Caki2 (cell line): ENCODE measurements around the gene DES. TPM values are rescaled to one million over a fixed set of nuclear protein-coding genes. Genes with fewer than 3 reads are reported as not detected.

Experiments used
- DNase-seq: peaks from one replicate; pipeline ENCODE4 v3.0.0-alpha.2; 2015; ENCODE audit warnings: low read depth
- in situ Hi-C: cut with HindIII; loops from 2 replicates; pipeline ENCODE4 v1.10.0; 2016; ENCODE audit warnings: low sequenced_read_pairs, low pct_unique_long_range_greater_than_20kb, mixed read lengths
- total RNA-seq: library from RNA; depleted of rRNA; stranded (reverse); fragments of >200 nt; shearing (Covaris generic); gene quantifications from 2 replicates; pipeline ENCODE4 v1.2.3, GENCODE V29; 2014; ENCODE audit warnings: low replicate concordance

The DES gene
- total RNA-seq, 1 experiment from 2014 or later = 4.9 TPM

DNA sequence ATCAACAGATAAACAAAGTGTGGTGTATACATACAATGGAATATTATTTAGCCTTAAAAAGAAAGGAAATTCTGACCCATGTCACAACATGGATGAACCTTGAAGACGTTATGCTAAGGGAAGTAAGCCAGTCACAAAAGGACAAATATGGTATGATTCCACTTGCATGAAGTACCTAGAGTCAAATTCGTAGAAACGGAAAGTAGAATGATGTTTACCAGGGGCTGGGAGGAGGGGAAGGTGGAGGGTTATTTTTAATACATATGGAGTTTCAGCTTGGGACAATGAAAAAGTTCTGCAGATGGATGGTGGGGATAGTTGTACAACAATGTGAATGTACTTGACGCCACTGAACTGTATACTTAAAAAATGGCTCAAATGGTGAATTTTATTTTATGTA is 3.3 kb upstream of the DES start:
- no peak for DNase-seq
- in situ Hi-C loops = no loop called here

DNA sequence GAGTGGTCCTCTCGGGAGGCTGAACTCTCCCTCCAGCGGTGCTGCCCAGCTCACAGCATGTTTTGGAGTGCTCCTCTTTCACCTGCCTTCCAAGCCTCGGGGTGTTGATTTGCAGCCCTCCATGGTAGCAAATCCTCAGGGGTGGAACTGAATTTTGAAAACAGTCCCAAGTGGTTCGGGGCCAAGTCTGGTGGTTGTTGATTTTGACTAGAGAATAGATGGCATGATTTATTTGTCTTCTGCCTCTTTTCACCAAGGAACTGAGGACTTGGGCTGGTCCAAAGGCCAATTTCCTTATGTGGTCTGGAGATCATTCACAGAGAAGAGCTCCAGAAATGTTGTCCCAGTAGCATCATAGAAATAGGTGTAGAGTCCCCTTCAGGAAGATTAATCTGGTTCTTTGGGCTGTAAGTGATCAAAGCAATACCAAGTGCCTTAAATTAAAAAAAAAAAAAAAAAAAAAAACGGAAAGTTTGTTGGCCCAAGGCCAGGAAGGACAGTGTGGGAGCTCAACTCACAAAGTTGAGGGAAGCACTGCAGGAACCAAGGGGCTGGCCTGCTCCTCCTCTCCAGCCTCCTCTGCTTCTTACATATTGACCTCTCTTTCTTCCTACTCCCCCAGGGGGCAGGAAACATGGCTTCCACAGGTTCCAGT is 2.5 kb upstream of the DES start:
- DNase-seq = no peak
- in situ Hi-C loops = no loop called here

DNA sequence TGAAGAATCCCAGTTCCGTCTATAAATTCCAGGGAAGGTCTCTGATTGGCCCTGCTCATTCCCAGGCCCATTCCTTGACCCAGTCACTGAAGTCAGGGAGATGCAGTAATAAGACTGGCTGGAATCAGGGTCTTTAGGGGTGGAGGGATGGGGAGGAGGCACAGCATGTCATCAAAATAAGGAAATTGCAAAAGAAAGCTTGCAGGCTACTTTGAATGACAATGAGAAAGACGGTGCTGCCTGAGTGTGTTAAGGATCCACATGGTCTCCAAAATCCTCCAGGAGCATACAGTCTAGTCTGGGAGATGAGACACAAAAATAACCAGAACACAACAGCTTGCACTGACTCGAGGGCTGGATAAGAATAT is 2.0 kb upstream of the DES start:
- DNase-seq = no peak
- in situ Hi-C loops = no loop called here

DNA sequence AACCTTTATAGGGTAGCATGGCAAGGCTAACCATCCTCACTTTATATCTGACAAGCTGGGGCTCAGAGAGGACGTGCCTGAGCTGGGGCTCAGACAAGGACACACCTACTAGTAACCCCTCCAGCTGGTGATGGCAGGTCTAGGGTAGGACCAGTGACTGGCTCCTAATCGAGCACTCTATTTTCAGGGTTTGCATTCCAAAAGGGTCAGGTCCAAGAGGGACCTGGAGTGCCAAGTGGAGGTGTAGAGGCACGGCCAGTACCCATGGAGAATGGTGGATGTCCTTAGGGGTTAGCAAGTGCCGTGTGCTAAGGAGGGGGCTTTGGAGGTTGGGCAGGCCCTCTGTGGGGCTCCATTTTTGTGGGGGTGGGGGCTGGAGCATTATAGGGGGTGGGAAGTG is 1.2 kb upstream of the DES start:
- DNase-seq = no peak
- in situ Hi-C loops = no loop called here

DNA sequence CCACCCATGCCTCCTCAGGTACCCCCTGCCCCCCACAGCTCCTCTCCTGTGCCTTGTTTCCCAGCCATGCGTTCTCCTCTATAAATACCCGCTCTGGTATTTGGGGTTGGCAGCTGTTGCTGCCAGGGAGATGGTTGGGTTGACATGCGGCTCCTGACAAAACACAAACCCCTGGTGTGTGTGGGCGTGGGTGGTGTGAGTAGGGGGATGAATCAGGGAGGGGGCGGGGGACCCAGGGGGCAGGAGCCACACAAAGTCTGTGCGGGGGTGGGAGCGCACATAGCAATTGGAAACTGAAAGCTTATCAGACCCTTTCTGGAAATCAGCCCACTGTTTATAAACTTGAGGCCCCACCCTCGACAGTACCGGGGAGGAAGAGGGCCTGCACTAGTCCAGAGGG is 803 bp upstream of the DES start:
- DNase-seq = no peak
- in situ Hi-C loops = no loop called here

DNA sequence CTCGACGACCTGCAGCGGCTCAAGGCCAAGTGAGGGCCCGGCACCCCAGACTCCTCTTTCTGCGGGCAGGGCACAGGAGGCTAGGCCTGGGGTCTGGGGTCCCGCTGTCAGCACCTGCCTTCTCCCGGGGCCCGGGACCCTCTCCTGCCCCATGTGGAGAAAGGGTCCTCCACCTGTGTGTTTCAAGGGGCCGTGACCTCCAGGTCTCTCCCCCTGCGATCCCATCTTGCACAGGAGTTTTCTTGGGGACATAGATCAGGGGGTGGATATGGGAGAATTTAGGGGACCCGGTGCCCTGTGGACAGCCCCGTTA is 791 bp downstream of the DES start:
- in situ Hi-C loops = no loop called here
- DNase-seq = no peak

DNA sequence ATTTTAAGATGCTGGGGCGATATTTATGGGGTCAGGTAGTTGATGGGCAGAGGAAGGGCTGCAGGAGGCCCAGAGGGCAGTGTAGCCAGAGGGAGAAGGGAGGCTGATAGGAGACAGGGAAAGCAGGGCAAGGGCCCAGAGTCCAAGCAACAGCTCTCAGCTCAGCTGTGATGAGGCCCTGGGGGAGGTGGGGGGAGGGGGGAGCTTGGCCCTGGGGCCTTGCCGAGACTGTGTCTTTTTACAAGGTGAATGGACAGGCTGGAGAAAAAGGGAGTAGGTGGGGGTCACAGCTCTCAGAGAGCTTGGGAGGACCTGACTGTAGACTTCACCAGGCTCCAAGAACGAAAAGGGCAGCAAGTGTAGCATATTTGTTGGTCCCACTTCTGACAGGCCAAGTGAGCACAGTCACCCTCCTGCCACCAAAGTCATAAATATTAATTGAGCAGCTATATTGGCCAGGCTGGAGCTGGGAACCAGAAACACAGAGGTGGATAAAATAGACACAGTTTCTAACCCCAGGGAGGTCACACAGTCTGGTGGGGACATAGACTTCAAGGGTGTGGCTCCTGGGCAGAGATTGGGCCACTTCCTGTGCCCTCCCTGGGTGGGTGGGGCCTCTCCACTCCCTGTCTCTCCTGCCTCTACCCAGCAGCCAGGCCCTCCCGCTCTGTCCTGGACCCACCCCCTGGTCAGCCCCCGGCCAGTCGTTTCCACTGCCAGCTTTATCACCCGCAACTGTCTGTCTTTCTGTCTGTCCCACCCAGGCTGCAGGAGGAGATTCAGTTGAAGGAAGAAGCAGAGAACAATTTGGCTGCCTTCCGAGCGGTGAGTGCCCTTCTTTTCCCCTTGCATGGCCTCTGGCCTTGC is 1.4 kb downstream of the DES start:
- DNase-seq = no peak
- in situ Hi-C loops = no loop called here

DNA sequence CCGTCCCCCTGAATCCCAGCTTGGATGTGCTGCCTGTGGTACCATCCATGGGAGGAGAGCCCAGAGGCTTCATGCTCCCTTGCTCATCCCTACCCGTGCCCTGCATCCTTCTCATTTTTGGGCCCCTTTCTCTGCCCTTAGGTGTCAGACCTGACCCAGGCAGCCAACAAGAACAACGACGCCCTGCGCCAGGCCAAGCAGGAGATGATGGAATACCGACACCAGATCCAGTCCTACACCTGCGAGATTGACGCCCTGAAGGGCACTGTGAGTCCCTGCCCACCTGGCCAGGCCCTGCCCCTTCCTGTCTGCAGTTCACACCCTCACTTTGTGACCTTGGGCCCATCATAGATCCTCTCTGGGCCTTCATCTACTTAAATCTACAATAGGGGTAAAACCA is 2.5 kb downstream of the DES start:
- in situ Hi-C loops = no loop called here
- no peak for DNase-seq

DNA sequence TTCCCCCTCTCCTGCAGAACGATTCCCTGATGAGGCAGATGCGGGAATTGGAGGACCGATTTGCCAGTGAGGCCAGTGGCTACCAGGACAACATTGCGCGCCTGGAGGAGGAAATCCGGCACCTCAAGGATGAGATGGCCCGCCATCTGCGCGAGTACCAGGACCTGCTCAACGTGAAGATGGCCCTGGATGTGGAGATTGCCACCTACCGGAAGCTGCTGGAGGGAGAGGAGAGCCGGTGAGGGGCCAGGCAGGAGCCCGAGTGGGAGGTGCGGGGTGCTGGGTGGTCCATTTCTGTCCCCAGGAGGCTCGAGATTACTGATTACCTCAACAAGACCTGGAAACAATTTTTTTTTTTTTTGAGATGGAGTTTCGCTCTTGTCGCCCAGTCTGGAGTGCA is 3.1 kb downstream of the DES start:
- no peak for DNase-seq
- in situ Hi-C loops = no loop called here

DNA sequence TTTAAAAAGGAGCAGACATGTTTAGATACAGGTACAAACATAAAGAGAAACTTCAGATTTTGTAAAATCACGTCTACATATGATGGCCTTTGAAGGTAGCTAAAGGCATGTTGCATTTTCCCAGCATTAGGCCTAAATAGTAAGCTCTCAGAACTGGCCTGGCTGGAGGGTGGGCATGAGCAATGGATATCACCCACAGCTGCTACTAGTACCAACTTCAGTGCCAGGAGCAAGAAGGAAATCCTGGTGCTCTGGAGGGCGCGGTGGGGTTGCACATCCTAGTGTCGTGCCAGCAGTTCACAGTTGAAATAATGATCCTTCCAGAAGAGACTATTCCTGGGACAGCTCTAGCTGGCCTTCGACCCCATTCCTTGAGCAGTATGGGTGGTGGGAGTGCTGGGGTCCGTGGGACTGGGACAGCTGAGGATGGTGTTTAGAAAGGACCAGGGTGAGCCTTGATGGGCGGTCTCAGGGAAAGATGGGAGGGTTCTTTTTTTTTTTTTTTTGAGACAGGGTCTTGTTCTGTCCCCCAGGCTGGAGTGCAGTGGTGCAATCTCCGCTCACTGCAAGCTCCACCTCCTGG is 4.9 kb downstream of the DES start:
- in situ Hi-C loops = no loop called here
- DNase-seq = no peak

DNA sequence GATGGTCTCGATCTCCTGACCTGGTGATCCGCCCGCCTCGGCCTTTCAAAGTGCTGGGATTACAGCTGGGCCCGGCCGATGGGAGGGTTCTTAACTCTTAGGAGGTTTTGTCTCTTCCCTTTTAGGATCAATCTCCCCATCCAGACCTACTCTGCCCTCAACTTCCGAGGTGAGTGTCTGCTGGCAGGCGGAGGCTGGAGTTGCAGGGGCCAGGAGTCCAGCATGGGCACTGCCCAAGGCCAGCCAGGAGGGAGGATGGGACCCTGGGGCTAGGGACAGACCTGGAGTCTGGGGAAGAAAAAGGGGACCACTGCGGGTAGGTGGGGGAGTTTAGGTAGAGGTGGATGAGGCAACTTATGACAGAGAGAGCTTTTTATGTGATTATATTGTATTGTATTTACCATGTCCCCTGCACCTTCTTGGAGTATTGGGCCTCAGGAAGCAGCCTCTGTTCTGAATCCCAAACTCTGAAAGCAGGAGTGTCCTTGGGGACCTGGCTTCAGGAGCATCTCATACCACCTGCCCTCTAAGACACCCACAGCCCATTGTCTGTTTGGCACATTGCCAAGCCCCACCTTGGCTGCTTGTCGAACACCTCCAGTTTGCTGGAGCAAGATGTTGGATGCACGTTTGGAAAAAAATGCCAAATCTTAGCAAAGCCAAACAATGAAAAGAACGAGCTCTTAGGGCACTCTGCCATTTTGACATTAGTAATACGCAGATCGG is 5.6 kb downstream of the DES start:
- no peak for DNase-seq
- in situ Hi-C loops = no loop called here

DNA sequence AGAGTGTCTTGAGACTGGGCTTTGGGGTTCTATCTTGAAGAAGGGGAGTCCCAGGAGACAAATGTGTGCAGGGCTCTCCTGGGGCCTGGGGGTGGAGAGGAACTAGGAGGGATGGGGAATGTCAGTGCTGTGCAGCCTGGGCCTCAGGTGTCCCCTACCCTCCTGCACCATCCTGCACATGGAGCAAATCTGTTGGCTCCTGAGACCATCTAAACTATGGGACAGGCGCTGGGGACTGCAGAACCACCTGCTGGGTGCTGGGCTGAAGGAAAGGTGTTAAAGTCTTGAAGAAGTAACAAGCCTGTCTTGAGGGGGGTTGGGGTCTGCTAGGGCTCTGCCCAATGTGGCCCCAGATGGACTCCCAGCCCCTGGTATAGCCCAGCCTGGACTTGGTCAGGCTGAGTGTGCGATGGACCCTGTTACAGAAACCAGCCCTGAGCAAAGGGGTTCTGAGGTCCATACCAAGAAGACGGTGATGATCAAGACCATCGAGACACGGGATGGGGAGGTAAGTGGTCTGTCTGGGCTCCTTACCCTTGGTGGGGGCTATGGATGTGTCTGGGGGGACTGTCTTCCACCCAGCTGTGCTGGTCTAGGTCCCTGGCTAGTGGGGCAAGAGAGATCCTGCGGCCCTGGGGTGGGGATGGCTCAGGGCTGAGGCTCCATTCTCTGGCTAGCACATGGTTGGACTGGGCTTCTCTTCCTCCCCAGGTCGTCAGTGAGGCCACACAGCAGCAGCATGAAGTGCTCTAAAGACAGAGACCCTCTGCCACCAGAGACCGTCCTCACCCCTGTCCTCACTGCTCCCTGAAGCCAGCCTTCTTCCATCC is 7.3 kb downstream of the DES start:
- in situ Hi-C loops = no loop called here
- DNase-seq = no peak

DNA sequence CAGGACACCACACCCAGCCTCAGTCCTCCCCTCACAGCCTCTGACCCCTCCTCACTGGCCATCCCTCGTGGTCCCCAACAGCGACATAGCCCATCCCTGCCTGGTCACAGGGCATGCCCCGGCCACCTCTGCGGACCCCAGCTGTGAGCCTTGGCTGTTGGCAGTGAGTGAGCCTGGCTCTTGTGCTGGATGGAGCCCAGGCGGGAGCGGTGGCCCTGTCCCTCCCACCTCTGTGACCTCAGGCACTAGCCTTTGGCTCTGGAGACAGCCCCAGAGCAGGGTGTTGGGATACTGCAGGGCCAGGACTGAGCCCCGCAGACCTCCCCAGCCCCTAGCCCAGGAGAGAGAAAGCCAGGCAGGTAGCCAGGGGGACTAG is 7.9 kb downstream of the DES start:
- DNase-seq = no peak
- in situ Hi-C loops = no loop called here

DNA sequence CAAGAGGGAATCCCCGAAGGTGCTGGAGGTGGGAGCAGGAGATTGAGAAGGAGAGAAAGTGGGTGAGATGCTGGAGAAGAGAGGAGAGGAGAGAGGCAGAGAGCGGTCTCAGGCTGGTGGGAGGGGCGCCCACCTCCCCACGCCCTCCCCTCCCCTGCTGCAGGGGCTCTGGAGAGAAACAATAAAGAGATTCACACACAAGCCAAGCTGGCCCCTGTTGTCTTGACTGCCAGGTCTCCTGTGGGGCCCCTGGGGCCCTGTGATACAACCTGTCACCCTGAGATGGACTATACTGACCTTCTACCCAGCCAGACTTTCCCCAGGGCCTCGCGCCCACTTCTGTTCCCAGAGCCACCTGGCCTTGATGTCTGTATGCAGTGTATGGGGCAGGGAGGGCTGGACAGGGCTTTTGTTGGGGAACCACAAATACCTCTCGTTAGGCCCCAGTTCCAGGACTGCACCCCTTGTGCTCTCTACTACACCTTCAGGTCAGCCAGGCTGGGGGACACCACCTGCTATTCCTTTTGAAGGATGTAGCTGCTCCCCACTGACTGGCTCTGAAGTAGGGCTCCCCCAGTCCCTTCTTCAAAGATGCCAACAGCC is 8.5 kb downstream of the DES start:
- in situ Hi-C loops = no loop called here
- no peak for DNase-seq

DNA sequence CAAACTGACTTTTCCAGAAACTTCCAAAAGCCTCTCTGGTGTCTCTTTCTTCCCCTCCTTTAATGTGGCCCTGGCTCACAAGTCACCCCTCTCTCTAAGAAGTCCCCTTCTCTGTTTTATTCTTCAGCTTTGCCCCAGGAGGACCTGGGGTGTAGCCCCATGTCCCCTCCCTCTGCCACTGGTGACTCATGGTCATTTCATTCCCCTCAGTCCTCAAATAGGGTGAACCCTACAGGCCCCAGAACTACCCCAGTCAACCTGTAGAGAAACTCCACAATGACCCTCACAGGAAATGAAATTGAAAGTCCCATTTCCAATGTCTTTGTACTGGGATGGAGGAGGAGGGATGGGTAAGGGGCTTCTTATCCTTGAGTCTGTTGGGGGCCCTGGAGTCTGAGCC is 10.3 kb downstream of the DES start:
- in situ Hi-C loops = no loop called here
- DNase-seq = no peak

DNA sequence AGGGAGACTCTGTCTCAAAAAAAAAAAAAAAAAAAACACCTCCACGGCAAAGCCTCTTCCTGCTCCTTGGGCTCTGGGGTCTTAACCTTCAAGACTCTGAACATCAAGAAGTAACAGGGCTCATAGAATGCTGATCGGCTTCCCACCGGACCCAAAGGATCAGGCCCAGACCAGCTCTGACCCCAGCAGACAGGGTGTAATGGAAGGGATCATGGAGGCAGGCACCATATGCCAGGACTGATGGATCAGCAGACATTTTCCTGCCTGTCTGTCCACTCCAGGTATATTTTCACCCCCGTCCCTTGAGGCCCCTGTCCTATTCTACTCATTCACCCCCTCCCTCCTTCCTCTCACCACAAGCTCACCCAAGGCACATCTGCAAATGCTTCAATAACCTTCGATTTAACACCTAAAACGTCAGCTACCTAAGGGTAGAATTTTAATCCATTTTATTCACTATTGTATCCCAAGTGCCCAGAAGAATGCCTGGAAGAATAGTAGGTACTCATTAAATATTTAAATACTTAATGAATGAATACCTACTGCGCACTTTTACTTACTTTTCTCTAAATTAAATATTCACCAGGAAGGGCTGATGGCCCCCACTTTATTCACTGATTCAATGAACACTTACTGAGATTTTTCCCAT is 11.9 kb downstream of the DES start:
- in situ Hi-C loops = no loop called here
- DNase-seq = no peak

DNA sequence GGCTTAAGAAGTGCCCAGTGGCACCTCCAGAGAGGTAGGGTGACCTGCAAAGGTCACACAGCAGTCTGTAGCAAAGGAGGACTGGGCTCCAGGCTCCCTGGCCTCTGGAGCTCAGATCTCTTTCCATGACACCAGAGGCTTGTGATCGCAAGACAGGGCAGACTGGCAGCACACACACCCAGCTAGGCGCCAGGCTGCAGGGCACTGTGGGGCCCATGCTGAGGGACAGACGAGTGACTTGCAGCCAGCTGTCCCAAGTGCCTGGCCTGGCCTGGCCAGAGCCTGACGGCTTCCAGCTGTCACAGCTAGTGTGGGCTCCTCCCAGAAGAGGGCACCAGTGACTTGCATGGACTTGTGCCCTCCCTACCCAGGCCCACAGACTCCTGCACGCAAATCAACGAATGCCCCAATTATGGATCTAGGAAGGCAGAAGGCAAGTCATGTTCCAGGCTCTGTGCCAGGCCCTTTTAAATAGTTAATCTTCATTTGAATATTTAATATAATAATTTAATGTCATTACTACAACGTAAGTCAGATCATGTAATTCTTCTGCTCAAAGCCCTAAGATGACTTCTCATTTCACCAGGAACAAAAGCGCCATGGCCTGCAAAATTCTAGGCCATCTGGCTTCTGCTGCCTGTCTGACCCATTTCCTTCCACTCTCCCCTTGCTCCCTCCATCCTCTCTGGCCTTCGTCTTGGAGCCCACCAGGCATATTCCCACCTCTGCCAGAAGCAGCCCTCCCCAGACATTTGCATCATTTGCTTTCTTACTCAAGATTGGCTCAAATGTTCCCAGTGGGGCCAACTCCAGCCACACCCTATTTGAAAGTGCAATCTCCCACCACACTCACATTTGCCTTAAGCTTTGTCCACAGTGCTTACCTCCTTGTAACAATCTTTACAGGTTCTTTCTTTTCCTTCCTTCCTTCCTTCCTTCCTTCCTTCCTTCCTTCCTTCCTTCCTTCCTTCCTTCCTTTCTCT is 12.7 kb downstream of the DES start:
- in situ Hi-C loops = no loop called here
- DNase-seq = peak; percentile 22
